Endothelial cell (in vitro differentiated cells): ENCODE data around the gene PTN. TPM values are rescaled to one million over a fixed set of nuclear protein-coding genes. Genes with fewer than 3 reads are reported as not detected.
"Not testable (repeated sequence)": the region's sequence is repeated elsewhere in the genome, so short reads cannot be mapped to it uniquely, and the experiment has no call there.

Experiments
- DNase-seq: peaks from one replicate; pipeline ENCODE4 v3.0.0; 2021; ENCODE audit warnings: low spot score
- H3K27ac Mint-ChIP-seq: one replicate; pipeline ENCODE4 v1.8.0; 2021; ENCODE audit warnings: mixed read lengths, inconsistent platforms; ENCODE audit not compliant: unreplicated experiment
- H3K27me3 Mint-ChIP-seq: one replicate; pipeline ENCODE4 v1.8.0; 2021; ENCODE audit warnings: mild to moderate bottlenecking, moderate library complexity, mixed read lengths, inconsistent platforms; ENCODE audit not compliant: unreplicated experiment
- H3K36me3 Mint-ChIP-seq: one replicate; pipeline ENCODE4 v1.8.0; 2021; ENCODE audit warnings: mild to moderate bottlenecking, low read depth, mixed read lengths, inconsistent platforms; ENCODE audit not compliant: unreplicated experiment
- H3K4me1 Mint-ChIP-seq: one replicate; pipeline ENCODE4 v1.8.0; 2021; ENCODE audit warnings: mild to moderate bottlenecking, mixed read lengths, inconsistent platforms; ENCODE audit not compliant: unreplicated experiment
- H3K4me3 Mint-ChIP-seq: one replicate; pipeline ENCODE4 v1.8.0; 2021; ENCODE audit warnings: mild to moderate bottlenecking, mixed read lengths, inconsistent platforms; ENCODE audit not compliant: unreplicated experiment
- H3K9me3 Mint-ChIP-seq: one replicate; pipeline ENCODE4 v1.8.0; 2021; ENCODE audit warnings: mixed read lengths, inconsistent platforms; ENCODE audit not compliant: unreplicated experiment
- total RNA-seq: library from RNA; stranded (reverse); fragmentation: NEBNext Ultra II Directional; extraction: Animal tissue kit (Norgen Biotek cat#: 25700); gene quantifications from one replicate; pipeline ENCODE4 v1.2.1, GENCODE V29; 2021; ENCODE audit not compliant: unreplicated experiment
- TF ChIP-seq, protein P1 (sequence below): fragments of 200-600 bp; sonication (generic); IDR thresholded peaks from one replicate; pipeline ENCODE4 v1.5.0; 2021; ENCODE audit warnings: antibody characterized with exemption; ENCODE audit not compliant: unreplicated experiment

Gene PTN
- total RNA-seq, 1 donor from 2014 or later: 1.7 TPM

DNA sequence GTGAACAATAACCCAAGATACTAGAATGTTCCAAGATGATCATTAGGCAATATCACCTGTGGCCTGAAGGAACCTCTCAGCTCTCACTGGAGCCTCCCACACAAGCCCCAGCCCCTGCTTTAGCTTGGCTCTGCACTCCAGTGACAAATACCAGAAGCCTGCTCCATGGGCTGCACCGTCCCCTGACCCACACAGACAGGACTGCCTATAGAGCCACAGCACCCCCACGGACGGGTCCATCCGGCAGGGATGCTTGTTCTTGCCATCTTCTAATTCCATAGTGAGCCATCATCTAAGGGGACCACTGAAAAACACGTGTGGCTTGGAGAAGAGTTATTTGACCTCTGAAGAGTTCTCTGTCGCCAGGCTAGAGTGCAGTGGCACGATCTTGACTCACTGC lies 100.9 kb downstream of the PTN start:
- no peak for DNase-seq
- Mint-ChIP-seq H3K27me3 (peaks cover 1% of the 10 kb centered on the region), H3K9me3 (no peaks in the 10 kb centered on the region), H3K27ac (no peak overlapping the region), H3K4me1 (peaks cover 2% of the 10 kb centered on the region), H3K36me3 (no peaks in the 10 kb centered on the region), H3K4me3 (no peak overlapping the region)
- TF ChIP-seq, protein P1, sequence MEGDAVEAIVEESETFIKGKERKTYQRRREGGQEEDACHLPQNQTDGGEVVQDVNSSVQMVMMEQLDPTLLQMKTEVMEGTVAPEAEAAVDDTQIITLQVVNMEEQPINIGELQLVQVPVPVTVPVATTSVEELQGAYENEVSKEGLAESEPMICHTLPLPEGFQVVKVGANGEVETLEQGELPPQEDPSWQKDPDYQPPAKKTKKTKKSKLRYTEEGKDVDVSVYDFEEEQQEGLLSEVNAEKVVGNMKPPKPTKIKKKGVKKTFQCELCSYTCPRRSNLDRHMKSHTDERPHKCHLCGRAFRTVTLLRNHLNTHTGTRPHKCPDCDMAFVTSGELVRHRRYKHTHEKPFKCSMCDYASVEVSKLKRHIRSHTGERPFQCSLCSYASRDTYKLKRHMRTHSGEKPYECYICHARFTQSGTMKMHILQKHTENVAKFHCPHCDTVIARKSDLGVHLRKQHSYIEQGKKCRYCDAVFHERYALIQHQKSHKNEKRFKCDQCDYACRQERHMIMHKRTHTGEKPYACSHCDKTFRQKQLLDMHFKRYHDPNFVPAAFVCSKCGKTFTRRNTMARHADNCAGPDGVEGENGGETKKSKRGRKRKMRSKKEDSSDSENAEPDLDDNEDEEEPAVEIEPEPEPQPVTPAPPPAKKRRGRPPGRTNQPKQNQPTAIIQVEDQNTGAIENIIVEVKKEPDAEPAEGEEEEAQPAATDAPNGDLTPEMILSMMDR: no peak

DNA sequence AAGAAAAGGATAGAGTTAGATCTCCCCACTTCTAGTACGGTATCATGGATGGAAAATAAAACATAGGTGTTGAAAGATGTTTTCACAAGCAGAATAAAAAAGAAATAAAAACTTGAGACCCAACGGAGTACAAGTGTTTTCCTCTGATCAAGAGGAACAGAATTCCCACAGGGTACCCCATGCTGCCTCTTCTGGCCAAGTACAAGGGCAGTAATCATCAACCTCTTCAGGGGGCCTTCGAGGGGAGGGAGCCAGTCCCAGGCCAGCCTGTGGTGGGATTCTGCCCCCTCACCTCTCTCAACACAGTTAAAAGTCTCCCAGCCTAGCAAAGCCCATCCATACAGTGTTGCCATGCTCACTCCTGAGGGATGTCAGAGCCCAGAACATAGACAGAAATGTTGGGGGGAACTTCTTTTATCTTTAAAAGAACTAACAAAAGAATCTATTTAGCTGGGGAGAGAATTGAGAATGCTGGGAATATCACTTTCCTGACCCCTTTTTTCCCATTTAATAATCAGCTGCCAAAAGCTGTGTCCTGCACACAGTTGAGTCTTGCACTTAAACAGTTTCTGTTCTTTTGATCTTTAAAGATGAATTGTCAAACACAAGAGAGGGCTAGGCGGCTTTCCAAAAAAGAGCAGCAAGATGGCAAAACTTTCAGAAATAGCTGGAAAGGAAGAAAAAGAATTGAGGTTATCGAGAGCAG lies 101.7 kb downstream of the PTN start:
- no peak for DNase-seq
- Mint-ChIP-seq H3K4me1 (peaks cover 2% of the 10 kb centered on the region), H3K27ac (no peak overlapping the region), H3K4me3 (no peak overlapping the region), H3K27me3 (peaks cover 1% of the 10 kb centered on the region), H3K9me3 (no peaks in the 10 kb centered on the region), H3K36me3 (no peaks in the 10 kb centered on the region)
- TF ChIP-seq, protein P1: no peak

DNA sequence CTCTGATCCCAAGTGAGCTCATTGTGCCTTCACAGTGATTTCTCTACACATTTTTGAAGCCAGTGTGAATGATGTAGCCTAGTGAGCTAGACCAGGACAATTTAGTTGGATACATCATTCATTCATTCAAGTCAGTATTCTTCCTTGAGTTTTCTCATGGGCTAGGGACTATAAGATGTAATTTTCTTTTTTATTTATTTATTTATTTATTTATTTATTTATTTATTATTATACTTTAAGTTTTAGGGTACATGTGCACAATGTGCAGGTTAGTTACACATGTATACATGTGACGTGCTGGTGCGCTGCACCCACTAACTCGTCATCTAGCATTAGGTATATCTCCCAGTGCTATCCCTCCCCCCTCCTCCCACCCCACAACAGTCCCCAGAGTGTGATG lies 104.3 kb downstream of the PTN start:
- not testable (repeated sequence) for H3K27ac Mint-ChIP-seq, DNase-seq, H3K36me3 Mint-ChIP-seq, H3K4me3 Mint-ChIP-seq, H3K27me3 Mint-ChIP-seq, H3K4me1 Mint-ChIP-seq, H3K9me3 Mint-ChIP-seq

DNA sequence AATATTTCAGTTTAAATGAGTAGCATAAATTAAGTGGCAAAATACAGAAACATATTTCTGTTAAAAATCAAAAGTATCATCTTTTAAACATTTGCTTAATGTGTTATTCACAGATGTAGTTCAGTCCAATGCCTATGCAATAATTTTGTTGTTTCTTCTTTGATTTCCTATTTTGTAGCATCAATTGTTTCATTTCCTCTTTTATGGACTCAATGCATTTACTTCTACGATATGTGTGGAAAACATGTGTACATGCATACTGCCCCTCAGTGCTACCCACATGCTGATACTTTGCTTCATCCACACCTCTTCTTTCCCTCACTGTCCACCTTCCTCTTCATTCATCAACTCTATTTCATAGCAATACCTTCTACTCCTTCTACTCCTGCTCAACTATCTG lies 108.1 kb downstream of the PTN start:
- DNase-seq: no peak
- no peaks in the 10 kb centered on the region for H3K36me3 Mint-ChIP-seq
- no peaks in the 10 kb centered on the region for H3K27me3 Mint-ChIP-seq
- H3K4me3 Mint-ChIP-seq: no peak overlapping the region
- no peak overlapping the region for H3K27ac Mint-ChIP-seq
- H3K9me3 Mint-ChIP-seq: no peaks in the 10 kb centered on the region
- no peaks in the 10 kb centered on the region for H3K4me1 Mint-ChIP-seq
- TF ChIP-seq, protein P1: no peak

DNA sequence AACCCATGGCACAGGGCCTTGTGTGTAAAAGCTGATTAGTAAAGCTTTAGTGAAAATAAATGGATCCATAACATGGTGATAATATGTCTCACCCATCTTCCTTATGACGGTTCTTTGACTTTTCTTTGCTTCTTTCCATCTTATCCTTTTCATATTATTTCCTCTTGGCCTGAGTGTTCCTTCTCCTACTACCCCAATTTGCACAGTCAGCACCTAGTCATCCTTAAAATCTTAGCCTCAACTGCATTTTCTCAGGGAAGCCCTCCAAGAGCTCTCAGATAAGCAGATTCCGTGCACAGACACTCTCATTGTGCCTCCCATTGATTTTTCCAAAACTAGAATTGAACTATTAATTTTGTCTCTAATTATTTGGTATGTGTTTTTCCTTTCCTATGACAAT lies 112.4 kb downstream of the PTN start:
- no peaks in the 10 kb centered on the region for H3K36me3 Mint-ChIP-seq
- no peaks in the 10 kb centered on the region for H3K27me3 Mint-ChIP-seq
- TF ChIP-seq, protein P1: no peak
- no peak overlapping the region for H3K27ac Mint-ChIP-seq
- H3K9me3 Mint-ChIP-seq: no peaks in the 10 kb centered on the region
- no peak for DNase-seq
- no peaks in the 10 kb centered on the region for H3K4me1 Mint-ChIP-seq
- no peak overlapping the region for H3K4me3 Mint-ChIP-seq
